ENCODE data around the gene CCND2. TPM values are rescaled to one million over a fixed set of nuclear protein-coding genes. Genes with fewer than 3 reads are reported as not detected.
"Not testable (repeated sequence)": the region's sequence is repeated elsewhere in the genome, so short reads cannot be mapped to it uniquely, and the experiment has no call there.

CCND2 gene
- 109 and 133 TPM in 2 replicates for total RNA-seq (2014; rRNA removed)
- 22.7 TPM for polyA plus RNA-seq (2012)

- DNase-seq (ENCODE audit: low read depth): peak; percentile 93
These were observed at the start of gene CCND2 for GRCh38 chr12:4273652-4274395. TSS of gene CCND2 (plus strand) at chr12:4273762. CDS start at chr12:4274041, 279 bp downstream.

GRCh38 chr12:4224206-4224889 is 49.2 kb upstream of the CCND2 start:
- no peak for DNase-seq (ENCODE audit: low read depth)

GRCh38 chr12:4225571-4225970 is 48.0 kb upstream of the CCND2 start:
- no peak for DNase-seq (ENCODE audit: low read depth)

GRCh38 chr12:4227046-4227445 is 46.5 kb upstream of the CCND2 start:
- no peak for DNase-seq (ENCODE audit: low read depth)

GRCh38 chr12:4228122-4228580 is 45.4 kb upstream of the CCND2 start:
- DNase-seq (ENCODE audit: low read depth): no peak

- no peak for DNase-seq (ENCODE audit: low read depth)
These were observed 43.0 kb upstream of the CCND2 start for GRCh38 chr12:4230526-4230925.

GRCh38 chr12:4238577-4238976 is 35.0 kb upstream of the CCND2 start:
- DNase-seq (ENCODE audit: low read depth): no peak

- DNase-seq (ENCODE audit: low read depth): no peak
These were observed 33.8 kb upstream of the CCND2 start for GRCh38 chr12:4239746-4240145.

GRCh38 chr12:4240161-4240783 is 33.3 kb upstream of the CCND2 start:
- no peak for DNase-seq (ENCODE audit: low read depth)

GRCh38 chr12:4240981-4241380 is 32.6 kb upstream of the CCND2 start:
- no peak for DNase-seq (ENCODE audit: low read depth)

- no peak for DNase-seq (ENCODE audit: low read depth)
These were observed 32.0 kb upstream of the CCND2 start for GRCh38 chr12:4241592-4241991.

GRCh38 chr12:4242595-4242994 is 31.0 kb upstream of the CCND2 start:
- no peak for DNase-seq (ENCODE audit: low read depth)

GRCh38 chr12:4243091-4243490 is 30.5 kb upstream of the CCND2 start:
- DNase-seq (ENCODE audit: low read depth): no peak

GRCh38 chr12:4243491-4244100 is 30.0 kb upstream of the CCND2 start:
- DNase-seq (ENCODE audit: low read depth): not testable (repeated sequence)

- no peak for DNase-seq (ENCODE audit: low read depth)
These were observed 28.7 kb upstream of the CCND2 start for GRCh38 chr12:4244868-4245267.

- DNase-seq (ENCODE audit: low read depth): no peak
These were observed 28.1 kb upstream of the CCND2 start for GRCh38 chr12:4245446-4245845.

GRCh38 chr12:4246116-4246515 is 27.4 kb upstream of the CCND2 start:
- DNase-seq (ENCODE audit: low read depth): peak; percentile 11

GRCh38 chr12:4250691-4251090 is 22.9 kb upstream of the CCND2 start:
- DNase-seq (ENCODE audit: low read depth): no peak

GRCh38 chr12:4251216-4251891 is 22.2 kb upstream of the CCND2 start:
- no peak for DNase-seq (ENCODE audit: low read depth)

- DNase-seq (ENCODE audit: low read depth): no peak
These were observed 21.6 kb upstream of the CCND2 start for GRCh38 chr12:4251967-4252366.

GRCh38 chr12:4252601-4253000 is 21.0 kb upstream of the CCND2 start:
- no peak for DNase-seq (ENCODE audit: low read depth)

Data from LHCN-M2 (cell line).